ENCODE measurements around the gene SF3B4. TPM values are rescaled to one million over a fixed set of nuclear protein-coding genes. Genes with fewer than 3 reads are reported as not detected.
"Not testable (repeated sequence)": the region's sequence is repeated elsewhere in the genome, so short reads cannot be mapped to it uniquely, and the experiment has no call there.

The SF3B4 gene
- total and polyA plus RNA-seq, 2 experiments from 2014 or later, result 18.1 to 75.8 TPM

DNA sequence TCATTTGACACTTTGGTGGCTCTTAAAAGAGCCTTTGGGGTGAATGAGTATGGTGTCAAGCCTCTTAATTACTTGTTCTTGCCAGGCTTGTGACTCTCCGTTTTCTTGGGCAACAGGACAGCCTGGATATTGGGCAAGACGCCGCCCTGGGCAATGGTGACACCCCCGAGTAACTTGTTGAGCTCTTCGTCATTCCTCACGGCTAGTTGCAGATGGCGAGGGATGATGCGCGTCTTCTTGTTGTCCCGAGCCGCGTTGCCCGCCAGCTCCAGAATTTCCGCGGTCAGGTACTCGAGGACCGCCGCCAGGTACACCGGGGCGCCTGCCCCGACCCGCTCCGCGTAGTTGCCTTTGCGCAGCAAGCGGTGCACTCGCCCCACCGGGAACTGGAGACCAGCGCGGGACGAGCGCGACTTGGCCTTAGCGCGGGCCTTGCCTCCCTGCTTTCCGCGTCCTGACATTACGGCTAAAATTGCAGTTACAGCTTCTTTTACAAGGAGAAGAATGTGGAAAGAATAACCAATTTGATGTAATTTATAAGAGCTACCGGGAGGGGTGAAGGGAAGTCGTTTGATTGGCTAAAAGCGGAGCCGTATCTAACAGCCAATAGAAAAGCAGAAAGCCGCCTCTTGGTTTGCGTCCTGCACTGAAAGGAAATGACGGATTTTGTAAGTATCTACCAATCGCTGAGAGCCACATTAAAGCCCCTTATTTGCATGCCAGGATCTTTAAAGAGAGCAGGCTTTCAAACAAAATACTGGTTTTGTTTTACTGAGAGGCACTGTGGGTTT is 40.0 kb downstream of the SF3B4 start:
- Histone ChIP-seq H3K9me3 (ENCODE audit: low read depth) (no peaks in the 10 kb centered on the region), H3K4me3 (peak overlapping the region; percentile 75), H3K4me1 (ENCODE audit: low read depth) (no peaks in the 10 kb centered on the region), H3K36me3 (no peaks in the 10 kb centered on the region), H3K27me3 (no peaks in the 10 kb centered on the region), H3K27ac (peak overlapping the region; percentile 98)
- peak; percentile 95 to 99 for DNase-seq (ENCODE audit: low read depth in 1 of 2, low spot score in 1 of 2)
- no peak for TF ChIP-seq CTCF (IDR thresholded peaks at IDR 0.05; ENCODE audit: low read depth, low read length)

DNA sequence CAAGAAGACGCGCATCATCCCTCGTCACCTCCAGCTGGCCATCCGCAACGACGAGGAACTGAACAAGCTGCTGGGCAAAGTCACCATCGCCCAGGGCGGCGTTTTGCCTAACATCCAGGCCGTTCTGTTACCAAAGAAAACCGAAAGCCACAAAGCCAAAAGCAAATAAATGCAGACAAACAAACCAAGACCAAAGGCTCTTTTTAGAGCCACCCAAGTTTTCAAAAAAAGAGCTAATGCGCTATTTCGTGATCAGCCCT is 40.5 kb downstream of the SF3B4 start:
- Histone ChIP-seq H3K27ac (peak overlapping the region; percentile 98), H3K4me3 (peak overlapping the region; percentile 75)
- not testable (repeated sequence) for H3K27me3 ChIP-seq; H3K4me1 ChIP-seq (ENCODE audit: low read depth); H3K36me3 ChIP-seq; H3K9me3 ChIP-seq (ENCODE audit: low read depth)
- DNase-seq (ENCODE audit: low read depth in 1 of 2, low spot score in 1 of 2), result peak in 1 of 2 donors; percentile 17

DNA sequence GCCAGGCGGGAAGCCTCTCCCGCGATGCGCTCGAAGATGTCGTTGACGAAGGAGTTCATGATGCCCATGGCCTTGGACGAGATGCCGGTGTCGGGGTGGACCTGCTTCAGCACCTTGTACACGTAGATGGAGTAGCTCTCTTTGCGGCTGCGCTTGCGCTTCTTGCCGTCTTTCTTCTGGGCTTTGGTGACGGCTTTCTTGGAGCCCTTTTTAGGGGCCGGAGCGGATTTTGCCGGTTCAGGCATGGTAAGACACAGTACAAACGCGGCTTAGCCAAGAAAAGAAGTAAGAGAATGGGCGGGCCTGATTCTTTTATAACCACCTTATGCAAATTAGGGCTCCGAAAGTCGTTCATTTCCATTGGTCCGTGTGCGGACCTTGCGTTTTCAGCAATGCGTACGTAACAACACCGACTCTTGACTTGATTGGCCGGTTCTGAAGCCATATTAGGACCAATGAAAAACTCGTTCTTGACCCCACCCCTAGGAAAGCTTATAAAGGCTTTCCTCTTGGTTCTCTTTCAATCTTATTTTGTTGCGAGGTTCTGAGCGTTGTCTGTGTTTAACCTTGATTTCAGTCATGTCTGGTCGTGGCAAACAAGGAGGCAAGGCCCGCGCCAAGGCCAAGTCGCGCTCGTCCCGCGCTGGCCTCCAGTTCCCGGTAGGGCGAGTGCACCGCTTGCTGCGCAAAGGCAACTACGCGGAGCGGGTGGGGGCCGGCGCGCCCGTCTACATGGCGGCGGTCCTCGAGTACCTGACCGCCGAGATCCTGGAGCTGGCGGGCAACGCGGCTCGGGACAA is 41.0 kb downstream of the SF3B4 start:
- no peaks in the 10 kb centered on the region for H3K27me3 ChIP-seq
- no peaks in the 10 kb centered on the region for H3K36me3 ChIP-seq
- no peaks in the 10 kb centered on the region for H3K9me3 ChIP-seq (ENCODE audit: low read depth)
- H3K27ac ChIP-seq, result peak overlapping the region; percentile 98
- H3K4me1 ChIP-seq (ENCODE audit: low read depth), result no peaks in the 10 kb centered on the region
- TF ChIP-seq CTCF (IDR thresholded peaks at IDR 0.05; ENCODE audit: low read depth, low read length), result no peak
- peak overlapping the region; percentile 75 for H3K4me3 ChIP-seq
- peak; percentile 97 to 99 for DNase-seq (ENCODE audit: low read depth in 1 of 2, low spot score in 1 of 2)

DNA sequence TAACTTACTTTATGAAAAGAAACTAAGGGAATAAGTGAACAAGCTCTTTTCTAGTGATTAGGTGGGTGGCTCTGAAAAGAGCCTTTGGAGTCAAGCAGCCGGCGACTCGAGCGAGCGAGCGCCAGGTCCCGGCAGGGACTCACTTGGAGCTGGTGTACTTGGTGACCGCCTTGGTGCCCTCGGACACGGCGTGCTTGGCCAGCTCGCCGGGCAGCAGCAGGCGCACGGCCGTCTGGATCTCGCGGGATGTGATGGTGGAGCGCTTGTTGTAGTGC is 41.5 kb downstream of the SF3B4 start:
- H3K36me3 ChIP-seq; H3K27me3 ChIP-seq; H3K4me1 ChIP-seq (ENCODE audit: low read depth); H3K9me3 ChIP-seq (ENCODE audit: low read depth); DNase-seq (ENCODE audit: low read depth in 1 of 2, low spot score in 1 of 2): not testable (repeated sequence)
- Histone ChIP-seq H3K27ac (peak overlapping the region; percentile 98), H3K4me3 (peak overlapping the region; percentile 75)

DNA sequence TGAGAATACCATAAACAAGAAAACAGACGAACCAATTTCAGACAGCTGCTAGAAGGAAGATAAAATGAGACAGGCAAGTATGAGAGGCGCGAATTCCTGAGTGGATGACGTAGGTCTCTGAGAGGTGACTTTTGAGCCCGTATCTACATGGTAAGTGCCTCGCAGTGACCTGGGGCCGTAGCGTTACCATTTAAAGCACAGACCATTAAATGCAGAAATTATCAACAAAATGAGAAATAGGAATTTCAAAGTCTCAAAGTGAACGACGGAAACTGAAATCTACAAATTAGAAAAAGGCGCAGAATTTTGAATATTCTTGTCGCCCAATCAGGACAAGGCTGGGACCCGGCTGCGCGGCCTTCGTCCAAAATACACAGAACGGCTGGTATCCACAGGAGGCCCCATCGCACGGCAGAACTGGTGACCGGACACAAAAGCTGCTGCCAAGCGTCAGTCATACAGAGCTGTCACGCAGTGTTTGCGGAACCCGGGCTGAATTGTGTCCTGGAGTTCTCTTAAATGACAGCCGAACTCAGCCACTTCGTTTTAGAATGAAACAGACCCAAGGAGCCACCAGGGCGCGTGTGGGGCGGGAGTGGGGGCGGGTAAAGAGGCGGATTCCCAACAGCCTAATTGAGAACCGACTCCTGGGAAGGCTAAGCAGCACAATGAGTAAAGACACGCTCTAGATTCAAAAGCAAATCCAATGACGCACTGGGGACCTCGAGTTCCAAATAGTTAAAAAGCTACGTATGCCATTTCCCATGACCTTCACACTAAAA is 42.1 kb downstream of the SF3B4 start:
- no peaks in the 10 kb centered on the region for H3K36me3 ChIP-seq
- H3K4me3 ChIP-seq, result peak overlapping the region; percentile 75
- no peaks in the 10 kb centered on the region for H3K27me3 ChIP-seq
- no peaks in the 10 kb centered on the region for H3K4me1 ChIP-seq (ENCODE audit: low read depth)
- no peaks in the 10 kb centered on the region for H3K9me3 ChIP-seq (ENCODE audit: low read depth)
- peak; percentile 13 for TF ChIP-seq CTCF (IDR thresholded peaks at IDR 0.05; ENCODE audit: low read depth, low read length)
- peak; percentile 81 to 83 for DNase-seq (ENCODE audit: low read depth in 1 of 2, low spot score in 1 of 2)
- H3K27ac ChIP-seq, result peak overlapping the region; percentile 98

GRCh38 chr1:149884433-149885338 is 42.9 kb downstream of the SF3B4 start:
- Histone ChIP-seq H3K9me3 (ENCODE audit: low read depth) (no peaks in the 10 kb centered on the region), H3K4me3 (peak overlapping the region; percentile 75), H3K27me3 (no peaks in the 10 kb centered on the region), H3K36me3 (no peaks in the 10 kb centered on the region), H3K27ac (peak overlapping the region; percentile 98), H3K4me1 (ENCODE audit: low read depth) (no peaks in the 10 kb centered on the region)
- no peak for TF ChIP-seq CTCF (IDR thresholded peaks at IDR 0.05; ENCODE audit: low read depth, low read length)
- DNase-seq (ENCODE audit: low read depth in 1 of 2, low spot score in 1 of 2), result peak in 1 of 2 donors; percentile 19
